ENCODE results near the gene ZNF609.

DNA sequence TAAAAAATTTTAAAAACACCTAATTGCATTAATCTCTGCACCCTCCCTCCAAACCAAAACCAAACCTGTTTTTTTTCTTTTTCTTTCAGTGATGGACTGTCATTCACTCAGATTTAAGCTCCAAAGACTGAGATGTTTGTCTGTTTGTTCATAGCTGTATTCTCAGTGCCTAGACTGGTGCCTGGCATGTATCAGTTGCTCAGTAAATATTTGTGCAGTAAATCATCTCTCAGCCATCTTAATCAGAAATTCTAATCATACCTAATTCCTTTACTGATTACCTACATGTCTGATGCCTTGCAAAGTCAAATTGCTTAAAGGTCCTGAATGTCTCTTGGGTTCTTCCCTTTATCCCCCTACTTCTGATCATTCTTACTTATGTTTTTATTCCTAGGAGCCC, 138.8 kb downstream of the ZNF609 start:
- no peak for TF ChIP-seq RCOR1 (IDR thresholded peaks at IDR 0.05; ENCODE audit: low read depth, low read length)
- no peak for TF ChIP-seq TP53 (CRISPR knock-in tag; IDR thresholded peaks at IDR 0.05)
- TF ChIP-seq POLR2A (IDR thresholded peaks at IDR 0.05; ENCODE audit: low read length): no peak
- TF ChIP-seq, protein P1, sequence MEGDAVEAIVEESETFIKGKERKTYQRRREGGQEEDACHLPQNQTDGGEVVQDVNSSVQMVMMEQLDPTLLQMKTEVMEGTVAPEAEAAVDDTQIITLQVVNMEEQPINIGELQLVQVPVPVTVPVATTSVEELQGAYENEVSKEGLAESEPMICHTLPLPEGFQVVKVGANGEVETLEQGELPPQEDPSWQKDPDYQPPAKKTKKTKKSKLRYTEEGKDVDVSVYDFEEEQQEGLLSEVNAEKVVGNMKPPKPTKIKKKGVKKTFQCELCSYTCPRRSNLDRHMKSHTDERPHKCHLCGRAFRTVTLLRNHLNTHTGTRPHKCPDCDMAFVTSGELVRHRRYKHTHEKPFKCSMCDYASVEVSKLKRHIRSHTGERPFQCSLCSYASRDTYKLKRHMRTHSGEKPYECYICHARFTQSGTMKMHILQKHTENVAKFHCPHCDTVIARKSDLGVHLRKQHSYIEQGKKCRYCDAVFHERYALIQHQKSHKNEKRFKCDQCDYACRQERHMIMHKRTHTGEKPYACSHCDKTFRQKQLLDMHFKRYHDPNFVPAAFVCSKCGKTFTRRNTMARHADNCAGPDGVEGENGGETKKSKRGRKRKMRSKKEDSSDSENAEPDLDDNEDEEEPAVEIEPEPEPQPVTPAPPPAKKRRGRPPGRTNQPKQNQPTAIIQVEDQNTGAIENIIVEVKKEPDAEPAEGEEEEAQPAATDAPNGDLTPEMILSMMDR (IDR thresholded peaks at IDR 0.05): no peak
- TF ChIP-seq, protein P2, sequence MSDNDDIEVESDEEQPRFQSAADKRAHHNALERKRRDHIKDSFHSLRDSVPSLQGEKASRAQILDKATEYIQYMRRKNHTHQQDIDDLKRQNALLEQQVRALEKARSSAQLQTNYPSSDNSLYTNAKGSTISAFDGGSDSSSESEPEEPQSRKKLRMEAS (IDR thresholded peaks at IDR 0.05): no peak
- no peak for TF ChIP-seq SREBF2 (IDR thresholded peaks at IDR 0.05)
- TF ChIP-seq, protein P3, sequence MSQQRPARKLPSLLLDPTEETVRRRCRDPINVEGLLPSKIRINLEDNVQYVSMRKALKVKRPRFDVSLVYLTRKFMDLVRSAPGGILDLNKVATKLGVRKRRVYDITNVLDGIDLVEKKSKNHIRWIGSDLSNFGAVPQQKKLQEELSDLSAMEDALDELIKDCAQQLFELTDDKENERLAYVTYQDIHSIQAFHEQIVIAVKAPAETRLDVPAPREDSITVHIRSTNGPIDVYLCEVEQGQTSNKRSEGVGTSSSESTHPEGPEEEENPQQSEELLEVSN (IDR thresholded peaks at IDR 0.05; ENCODE audit: borderline replicate concordance, low read depth): no peak
- TF ChIP-seq, protein P4, sequence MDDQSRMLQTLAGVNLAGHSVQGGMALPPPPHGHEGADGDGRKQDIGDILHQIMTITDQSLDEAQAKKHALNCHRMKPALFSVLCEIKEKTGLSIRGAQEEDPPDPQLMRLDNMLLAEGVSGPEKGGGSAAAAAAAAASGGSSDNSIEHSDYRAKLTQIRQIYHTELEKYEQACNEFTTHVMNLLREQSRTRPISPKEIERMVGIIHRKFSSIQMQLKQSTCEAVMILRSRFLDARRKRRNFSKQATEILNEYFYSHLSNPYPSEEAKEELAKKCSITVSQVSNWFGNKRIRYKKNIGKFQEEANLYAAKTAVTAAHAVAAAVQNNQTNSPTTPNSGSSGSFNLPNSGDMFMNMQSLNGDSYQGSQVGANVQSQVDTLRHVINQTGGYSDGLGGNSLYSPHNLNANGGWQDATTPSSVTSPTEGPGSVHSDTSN (IDR thresholded peaks at IDR 0.05): no peak
- no peak for TF ChIP-seq RFX5 (IDR thresholded peaks at IDR 0.05)
- no peak for TF ChIP-seq HDAC2 (IDR thresholded peaks at IDR 0.05)
- TF ChIP-seq EP300 (IDR thresholded peaks at IDR 0.05): no peak
- no peak for TF ChIP-seq JUN (IDR thresholded peaks at IDR 0.05)
- TF ChIP-seq CBX8 (IDR thresholded peaks at IDR 0.05): no peak
- TF ChIP-seq POLR2AphosphoS2 (conservative IDR thresholded peaks at IDR 0.05; ENCODE audit: low read length): no peak

Data from A549 (cell line).